ENCODE measurements around the gene TSEN15.

- TF ChIP-seq CTCF (IDR thresholded peaks at IDR 0.05): no peak
- peak in 1 of 3 donors; percentile 26 for TF ChIP-seq POLR2AphosphoS5 (IDR thresholded peaks at IDR 0.05)
- no peak for TF ChIP-seq EP300 (IDR thresholded peaks at IDR 0.05; ENCODE audit: low read depth)
These were observed 27.2 kb downstream of the TSEN15 start for GRCh38 chr1:184078564-184079249.

Measured in transverse colon (tissue), 4 donors.